ENCODE results near the gene C4orf17. TPM values are rescaled to one million over a fixed set of nuclear protein-coding genes. Genes with fewer than 3 reads are reported as not detected.

C4orf17 gene
- total RNA-seq, 4 donors from 2014 or later: not detected

DNA sequence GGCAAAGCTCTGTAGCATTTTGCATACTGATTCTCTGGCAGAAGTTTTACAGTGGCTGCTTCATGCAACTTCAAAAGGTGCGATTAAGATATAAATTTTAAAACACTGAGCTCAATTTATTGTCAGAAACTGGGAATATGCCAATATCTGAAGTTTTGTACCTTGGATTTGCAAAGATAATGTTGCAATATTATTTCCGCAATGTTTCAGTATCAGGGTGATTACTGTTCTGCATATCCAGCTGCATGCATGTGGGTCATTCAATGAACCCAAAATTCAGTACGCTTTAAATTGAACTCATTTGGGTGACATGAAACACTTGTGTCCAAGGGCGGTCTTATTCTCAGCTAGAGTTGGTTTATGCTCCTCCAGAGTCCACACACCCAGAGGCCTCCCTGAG is 26.9 kb downstream of the C4orf17 start:
- TF ChIP-seq, protein P1, sequence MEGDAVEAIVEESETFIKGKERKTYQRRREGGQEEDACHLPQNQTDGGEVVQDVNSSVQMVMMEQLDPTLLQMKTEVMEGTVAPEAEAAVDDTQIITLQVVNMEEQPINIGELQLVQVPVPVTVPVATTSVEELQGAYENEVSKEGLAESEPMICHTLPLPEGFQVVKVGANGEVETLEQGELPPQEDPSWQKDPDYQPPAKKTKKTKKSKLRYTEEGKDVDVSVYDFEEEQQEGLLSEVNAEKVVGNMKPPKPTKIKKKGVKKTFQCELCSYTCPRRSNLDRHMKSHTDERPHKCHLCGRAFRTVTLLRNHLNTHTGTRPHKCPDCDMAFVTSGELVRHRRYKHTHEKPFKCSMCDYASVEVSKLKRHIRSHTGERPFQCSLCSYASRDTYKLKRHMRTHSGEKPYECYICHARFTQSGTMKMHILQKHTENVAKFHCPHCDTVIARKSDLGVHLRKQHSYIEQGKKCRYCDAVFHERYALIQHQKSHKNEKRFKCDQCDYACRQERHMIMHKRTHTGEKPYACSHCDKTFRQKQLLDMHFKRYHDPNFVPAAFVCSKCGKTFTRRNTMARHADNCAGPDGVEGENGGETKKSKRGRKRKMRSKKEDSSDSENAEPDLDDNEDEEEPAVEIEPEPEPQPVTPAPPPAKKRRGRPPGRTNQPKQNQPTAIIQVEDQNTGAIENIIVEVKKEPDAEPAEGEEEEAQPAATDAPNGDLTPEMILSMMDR (IDR thresholded peaks at IDR 0.05): no peak
- no peak for TF ChIP-seq POLR2A (IDR thresholded peaks at IDR 0.05)
- intact Hi-C loops (cut with DNase I; ENCODE audit: low total_unique reads): no loop called here
- 72 to 79% methylated on average over 4 of the region's 4 CpGs for WGBS, 2 donors
- no peak overlapping the region for H3K4me3 ChIP-seq (ENCODE audit: low read depth, poor library complexity, severe bottlenecking)
- DNase-seq (ENCODE audit: low spot score in 2 of 2): no peak

DNA sequence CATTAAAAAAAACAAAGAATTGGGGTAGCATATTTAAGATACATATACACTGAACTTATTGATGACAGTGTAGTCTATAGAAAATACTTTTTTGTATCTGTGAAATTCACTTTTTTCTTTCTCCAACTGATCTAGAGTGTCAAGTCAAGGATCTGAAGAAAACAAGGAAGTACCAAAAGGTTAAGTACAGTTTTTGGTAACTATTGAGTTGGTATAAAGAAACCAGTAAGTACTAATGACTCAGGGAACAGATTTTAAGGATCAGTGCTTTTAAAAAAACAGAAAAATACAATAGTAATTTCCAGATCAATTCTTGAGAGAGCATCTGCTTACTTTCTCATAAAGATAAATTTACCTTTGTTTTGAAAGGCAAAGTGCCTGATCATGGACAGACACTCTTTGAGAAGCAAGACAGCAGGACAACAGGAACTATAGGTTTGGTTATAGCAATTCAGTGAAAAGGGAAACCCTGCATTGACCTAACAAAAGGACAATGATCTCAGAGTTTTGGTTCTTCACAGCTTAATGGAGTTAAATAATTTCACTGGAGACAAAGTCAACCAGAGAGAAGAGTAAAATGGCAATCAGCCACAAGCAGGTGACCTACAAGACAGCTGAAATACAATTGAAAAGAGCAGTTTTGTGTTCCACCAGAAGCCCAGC is 29.6 kb downstream of the C4orf17 start:
- TF ChIP-seq, protein P1 (IDR thresholded peaks at IDR 0.05): no peak
- no peak for TF ChIP-seq POLR2A (IDR thresholded peaks at IDR 0.05)
- no peak for DNase-seq (ENCODE audit: low spot score in 2 of 2)
- intact Hi-C loops (cut with DNase I; ENCODE audit: low total_unique reads): no loop called here
- no peak overlapping the region for H3K4me3 ChIP-seq (ENCODE audit: low read depth, poor library complexity, severe bottlenecking)

DNA sequence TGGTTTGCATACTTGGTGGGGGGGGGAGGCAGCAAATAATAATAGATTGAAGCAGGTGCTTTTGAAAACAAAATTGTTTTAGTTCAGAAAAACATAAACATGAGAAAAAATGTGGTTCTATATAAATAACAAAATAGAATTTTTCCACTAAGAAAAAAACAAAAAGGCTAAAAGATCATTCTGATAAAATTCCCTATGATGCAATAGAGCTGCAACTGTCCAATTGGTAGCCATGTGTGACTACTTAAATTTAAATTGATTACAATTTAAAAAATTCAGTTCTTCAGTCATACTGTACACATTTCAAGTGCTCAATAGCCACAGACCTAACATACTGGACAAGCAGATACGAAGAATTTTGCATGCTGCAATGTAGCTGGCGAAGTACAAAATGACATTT is 42.1 kb downstream of the C4orf17 start:
- intact Hi-C loops (cut with DNase I; ENCODE audit: low total_unique reads): no loop called here
- 94 to 96% methylated on average over 2 of the region's 2 CpGs for WGBS, 2 donors
- TF ChIP-seq, protein P1 (IDR thresholded peaks at IDR 0.05): no peak
- TF ChIP-seq POLR2A (IDR thresholded peaks at IDR 0.05): no peak
- no peak overlapping the region for H3K4me3 ChIP-seq (ENCODE audit: low read depth, poor library complexity, severe bottlenecking)
- no peak for DNase-seq (ENCODE audit: low spot score in 2 of 2)

DNA sequence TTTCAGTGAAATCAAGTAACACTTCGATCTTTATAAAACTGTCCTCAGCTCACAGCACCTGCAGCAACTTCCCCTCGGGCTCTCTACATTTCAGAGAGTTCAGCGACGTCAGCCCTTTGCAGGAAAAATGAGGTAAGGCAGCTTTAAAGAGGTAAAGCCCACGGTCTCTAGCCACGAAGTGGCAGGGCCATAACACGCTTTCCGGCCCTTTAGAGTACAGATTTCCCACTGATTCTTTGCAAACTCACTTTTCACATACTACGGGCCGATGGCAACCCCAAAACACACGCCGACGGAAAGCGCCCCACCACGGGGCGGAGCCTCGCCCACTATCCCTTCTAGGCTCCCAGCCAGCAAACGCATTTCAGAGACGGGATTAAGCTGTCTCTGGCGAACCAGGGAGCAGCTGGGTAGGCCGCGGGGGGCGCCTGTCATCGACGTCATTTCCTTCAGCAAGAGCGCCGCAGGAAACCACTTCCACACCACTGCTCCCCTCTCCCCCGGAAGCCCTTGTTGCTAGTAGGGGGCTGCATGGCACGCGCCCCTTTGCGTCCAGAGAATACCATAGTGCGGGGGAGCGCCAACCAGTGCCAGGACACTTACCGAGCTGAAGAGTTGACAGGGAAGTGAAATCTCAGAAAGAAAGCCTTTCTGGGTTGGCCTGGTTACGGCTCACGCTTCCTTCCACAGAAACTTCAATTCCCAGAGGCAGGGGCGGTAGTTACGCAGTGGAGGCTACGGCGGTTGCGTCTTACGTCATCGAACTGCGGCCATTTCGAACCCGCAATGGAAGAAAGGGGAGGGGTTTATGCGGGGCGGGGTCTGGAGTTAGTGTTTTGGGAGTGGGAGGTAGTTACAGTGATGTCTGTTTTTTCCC is 52.7 kb downstream of the C4orf17 start, which contains the start of gene TRMT10A:
TRMT10A (minus strand) TSS at position 730 of the 877 bp plus-strand sequence. CDS start 4,701 bp downstream, outside the sequence.
- no peak for TF ChIP-seq POLR2A (IDR thresholded peaks at IDR 0.05)
- TF ChIP-seq, protein P1 (IDR thresholded peaks at IDR 0.05): no peak
- intact Hi-C loops (cut with DNase I; ENCODE audit: low total_unique reads): loop anchor here (5.0 kb wide), 2 partner anchors 244 to 389 kb away; partner anchors contain the start of gene H2AZ1
- 0% methylated on average over 39 to 47 of the region's 48 CpGs for WGBS, 2 donors
- peak within 1 kb of the TSS; percentile 31 for H3K4me3 ChIP-seq (ENCODE audit: low read depth, poor library complexity, severe bottlenecking)
- DNase-seq (ENCODE audit: low spot score in 2 of 2): peak; percentile 96 to 99

DNA sequence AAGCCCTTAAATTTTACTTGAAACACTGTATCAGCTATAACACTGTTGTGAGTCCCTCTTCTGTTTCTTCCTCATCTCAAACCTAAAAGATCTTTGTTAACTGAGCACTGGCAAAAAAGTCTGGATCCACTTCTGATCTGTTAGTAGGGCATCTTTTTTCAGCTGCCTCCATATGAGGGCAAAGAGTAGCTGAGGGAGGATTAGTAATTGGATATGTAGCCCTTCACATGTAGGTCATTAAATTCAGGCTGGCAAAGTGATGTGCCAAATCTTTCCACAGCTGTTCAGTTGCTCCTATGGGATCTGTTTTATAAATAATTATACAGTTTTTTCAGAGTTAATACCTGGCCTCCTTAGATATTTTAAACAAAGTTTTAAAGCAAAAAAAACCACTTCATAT is 54.1 kb downstream of the C4orf17 start:
- no peak overlapping the region for H3K4me3 ChIP-seq (ENCODE audit: low read depth, poor library complexity, severe bottlenecking)
- intact Hi-C loops (cut with DNase I; ENCODE audit: low total_unique reads): loop anchor here (5.0 kb wide), 2 partner anchors 242 to 387 kb away; partner anchors contain the start of gene H2AZ1
- TF ChIP-seq POLR2A (IDR thresholded peaks at IDR 0.05): no peak
- TF ChIP-seq, protein P1 (IDR thresholded peaks at IDR 0.05): no peak
- DNase-seq (ENCODE audit: low spot score in 2 of 2): no peak
